HG03139 (cell line): ENCODE results near the gene LRIT2.
A peak's percentile ranks its signal among the peaks of the same experiment; 100 is the strongest.

Experiments used
- ATAC-seq: cut with Tn5 transposase; IDR thresholded peaks from one replicate; pipeline ENCODE4 v1.9.1; 2021; ENCODE audit not compliant: unreplicated experiment

LRIT2 gene

DNA sequence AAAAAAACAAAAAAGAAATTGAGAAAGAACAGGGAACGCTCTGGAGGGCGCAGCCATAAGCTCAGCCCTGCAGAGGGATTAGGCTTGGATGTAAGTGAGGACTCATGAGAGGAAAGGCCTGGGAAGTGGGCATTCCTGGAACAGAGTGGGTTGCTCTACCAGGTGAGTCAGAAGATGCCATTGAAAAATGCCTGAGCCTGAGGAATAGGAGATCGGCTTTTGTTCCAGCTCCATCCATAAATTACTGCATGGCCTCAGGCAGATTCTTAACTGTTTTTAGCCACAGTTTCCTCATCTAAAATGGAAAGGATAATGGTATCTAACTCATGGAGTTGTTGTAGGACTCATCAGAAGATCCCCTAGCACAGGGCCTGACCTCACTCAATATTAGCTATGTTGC is 18.4 kb upstream of the LRIT2 start:
- ATAC-seq = no peak

DNA sequence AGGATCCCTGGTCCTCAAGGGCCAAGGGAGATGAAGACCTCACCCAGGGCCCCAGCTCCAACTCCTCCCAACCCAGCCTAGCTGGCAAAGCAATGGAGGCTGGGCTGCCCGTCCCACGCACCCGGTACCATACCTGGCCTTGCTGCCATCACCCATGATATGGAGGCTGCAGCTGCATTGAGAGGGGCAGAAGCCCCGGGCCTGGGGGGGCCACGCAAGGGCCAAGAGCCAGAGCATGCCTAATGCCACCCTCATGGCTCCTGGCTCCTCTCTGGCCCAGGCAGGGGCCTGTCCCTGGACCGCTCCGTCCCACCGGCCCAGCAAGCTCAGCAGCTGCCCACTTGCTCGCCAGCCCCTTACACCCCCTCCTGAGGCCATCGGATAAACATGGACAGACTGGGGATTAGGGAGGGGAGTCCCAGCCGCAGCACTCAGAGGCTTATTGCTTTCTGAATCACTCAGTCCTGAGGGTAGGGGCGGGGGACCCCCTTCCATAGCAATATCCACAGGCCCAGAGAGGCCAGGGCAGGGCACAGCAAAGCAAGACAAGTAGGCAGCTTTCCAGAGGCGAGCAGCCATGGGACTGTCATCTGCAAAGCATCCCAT is 15.9 kb upstream of the LRIT2 start, which contains the start of gene LRIT1:
LRIT1 (minus strand) TSS at position 362 of the 606 bp plus-strand sequence; CDS start at position 255, 107 bp downstream.
- no peak for ATAC-seq

DNA sequence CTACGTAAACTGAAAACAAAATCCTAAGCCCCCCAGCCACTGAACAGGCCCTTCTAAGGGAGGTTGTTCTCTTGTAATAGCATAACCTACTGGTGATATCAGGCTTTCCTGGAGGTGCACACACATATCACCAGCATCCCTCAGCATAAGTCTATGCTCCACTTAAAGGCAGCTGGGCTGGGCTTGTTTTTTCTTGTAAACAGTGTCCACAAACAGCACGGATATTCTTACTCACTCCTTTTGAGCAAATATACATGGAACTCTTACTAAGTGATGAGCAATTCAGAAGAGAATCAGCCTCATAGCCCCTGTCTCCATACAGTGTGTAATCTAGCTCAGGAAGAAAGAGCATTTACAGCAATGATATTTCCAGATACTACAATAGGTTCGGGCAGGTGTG is 13.6 kb upstream of the LRIT2 start:
- ATAC-seq = no peak

DNA sequence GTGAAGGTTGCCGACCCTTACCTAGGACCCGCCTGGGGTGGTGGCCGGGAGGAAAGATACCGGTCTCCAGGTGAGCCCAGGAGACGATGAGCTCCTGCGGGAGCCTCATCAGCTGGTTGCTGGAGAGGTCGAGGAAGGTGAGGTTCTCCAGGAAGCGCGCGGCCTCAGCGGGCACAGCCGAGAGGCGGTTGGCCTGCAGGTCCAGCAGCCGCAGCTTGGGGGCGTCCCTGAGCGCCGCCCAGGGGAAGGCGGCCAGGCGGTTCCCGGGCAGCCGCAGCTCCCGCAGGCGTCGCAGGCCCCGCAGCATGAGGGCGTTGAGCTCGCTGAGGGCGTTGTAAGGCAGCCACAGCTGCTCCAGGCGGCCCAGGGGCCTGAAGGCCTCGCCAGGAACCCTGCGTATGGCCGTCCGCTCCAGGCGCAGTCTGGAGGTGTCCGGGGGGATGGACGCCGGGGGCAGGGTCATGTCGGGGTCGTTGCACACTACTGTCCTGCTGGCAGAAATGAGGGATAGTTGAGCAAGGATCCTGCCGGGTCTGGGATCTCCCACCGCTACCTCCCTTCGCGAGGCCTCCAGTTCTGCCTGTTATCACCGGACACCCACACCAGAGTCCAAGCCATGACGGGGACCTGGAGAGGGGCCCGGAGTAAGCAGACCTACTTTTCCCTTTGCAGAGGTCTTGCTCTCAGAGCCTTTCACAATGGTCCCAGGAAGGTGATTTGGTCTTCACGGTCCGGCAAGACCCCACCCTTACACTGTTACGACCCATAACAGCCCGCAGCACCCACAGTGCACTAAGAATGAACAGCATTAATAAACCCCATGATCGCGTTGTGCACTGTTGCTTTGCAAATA is 12.1 kb upstream of the LRIT2 start:
- ATAC-seq = no peak

DNA sequence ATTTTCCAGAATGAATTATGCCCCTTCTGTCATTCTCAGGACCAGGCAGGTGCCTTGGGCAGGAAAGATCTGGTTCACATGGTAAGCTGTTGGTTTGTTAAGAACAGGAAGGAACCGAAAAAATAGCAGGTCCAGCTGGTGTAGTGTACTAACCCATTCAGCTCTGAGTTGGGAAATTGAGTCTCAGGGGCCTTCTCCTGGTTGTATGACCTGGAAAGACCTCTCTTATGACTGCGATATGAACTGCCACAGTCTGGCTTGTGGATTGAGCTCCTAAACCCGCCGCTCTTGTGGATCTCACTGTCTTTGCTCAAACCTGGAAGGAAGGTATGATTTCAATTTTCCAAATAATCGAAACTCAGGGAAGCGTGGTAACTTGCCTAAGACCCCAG is 11.5 kb upstream of the LRIT2 start:
- no peak for ATAC-seq

DNA sequence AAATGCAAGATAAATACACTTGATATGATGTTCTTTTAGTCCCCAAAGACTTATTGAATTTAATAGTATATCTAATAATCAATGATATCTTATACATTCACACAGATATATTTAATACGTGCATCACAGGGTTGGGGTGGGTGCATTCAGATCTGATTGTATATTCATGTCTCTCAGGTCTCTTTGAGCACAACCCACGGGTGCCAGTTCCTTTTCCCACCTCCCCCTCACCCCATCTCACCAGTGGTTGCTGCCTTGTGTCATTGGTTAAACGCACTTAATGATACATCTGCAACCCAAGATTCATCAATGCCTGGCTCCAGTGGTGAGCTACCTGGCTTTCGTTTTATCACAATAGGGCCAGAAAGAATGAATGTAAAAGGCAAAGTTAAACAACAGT is 9.8 kb upstream of the LRIT2 start:
- ATAC-seq = no peak

DNA sequence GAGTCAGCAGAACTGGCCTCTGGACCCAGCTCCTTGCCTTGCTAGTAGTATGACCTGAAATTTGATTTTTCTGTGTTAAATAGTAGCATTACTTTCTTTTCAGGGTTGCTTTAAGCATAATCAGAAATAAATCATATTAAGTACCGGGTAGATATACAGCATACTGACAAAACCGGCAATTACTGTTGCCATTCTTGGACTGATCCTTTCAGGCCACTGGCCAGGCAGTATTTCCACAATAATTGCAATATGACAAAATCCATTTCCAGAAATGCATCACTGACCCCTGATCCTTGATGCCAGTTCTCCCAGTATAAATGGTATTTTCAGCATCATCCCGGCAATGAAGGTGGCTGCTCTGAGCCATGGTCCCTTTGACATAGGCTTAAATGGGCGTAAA is 9.1 kb upstream of the LRIT2 start:
- ATAC-seq = no peak

DNA sequence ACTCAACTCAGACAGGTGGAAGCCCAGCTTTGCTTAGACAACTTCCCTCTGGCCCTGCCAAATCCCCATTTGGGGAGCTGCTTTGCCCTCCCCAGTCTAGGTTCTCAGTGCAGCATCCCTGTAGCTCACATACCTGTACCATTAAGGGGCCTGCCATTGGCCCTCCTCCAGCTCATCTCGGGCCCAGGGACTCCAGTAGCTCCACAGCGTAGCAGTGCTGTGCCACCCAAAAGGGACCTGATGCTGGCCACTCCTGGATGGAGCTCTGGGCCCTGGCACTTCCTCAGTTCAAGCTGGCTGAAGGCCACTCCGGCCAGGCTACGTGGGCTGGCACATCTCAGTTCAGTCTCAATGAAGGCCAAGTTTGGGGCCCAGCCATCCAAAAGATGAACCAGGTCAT is 8.6 kb upstream of the LRIT2 start:
- no peak for ATAC-seq

DNA sequence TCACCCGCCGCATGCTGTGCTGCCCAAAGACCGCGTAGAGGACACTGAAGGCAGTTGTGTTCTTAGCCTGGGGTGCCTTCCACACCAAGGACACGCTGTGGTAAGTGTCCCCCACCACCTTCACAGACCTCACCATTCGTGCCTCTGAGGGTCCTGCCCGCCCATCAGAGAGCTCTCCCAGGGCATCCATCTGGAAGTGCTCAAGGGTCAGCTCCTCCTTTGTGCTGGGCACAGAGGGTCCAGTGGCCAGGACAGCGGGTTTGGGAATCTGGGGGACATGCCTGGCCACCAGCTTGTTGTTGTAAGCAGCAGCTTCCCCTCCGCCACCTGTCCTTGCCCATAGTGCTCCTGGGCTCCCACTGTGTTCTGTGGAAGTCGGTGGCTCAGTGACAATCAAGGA is 7.0 kb upstream of the LRIT2 start:
- no peak for ATAC-seq

DNA sequence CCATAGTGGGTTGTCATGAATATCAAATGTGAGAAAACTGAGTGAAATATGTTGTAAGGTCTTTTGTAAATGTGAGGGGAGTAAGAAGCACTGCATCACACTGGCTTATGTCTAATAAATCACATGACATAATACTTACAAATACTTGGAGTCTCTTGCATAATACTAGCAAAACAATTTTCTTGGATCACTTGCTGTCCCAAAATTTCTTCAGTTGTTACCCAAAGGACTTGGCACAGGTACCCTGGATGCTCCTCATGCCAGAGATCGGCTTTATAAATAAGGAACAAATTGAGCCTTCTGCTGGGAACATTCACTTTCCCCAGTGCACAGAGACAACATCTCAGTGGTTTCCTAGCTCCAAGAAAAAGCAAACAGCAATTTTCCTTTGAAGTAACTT is 5.0 kb upstream of the LRIT2 start:
- ATAC-seq = no peak

DNA sequence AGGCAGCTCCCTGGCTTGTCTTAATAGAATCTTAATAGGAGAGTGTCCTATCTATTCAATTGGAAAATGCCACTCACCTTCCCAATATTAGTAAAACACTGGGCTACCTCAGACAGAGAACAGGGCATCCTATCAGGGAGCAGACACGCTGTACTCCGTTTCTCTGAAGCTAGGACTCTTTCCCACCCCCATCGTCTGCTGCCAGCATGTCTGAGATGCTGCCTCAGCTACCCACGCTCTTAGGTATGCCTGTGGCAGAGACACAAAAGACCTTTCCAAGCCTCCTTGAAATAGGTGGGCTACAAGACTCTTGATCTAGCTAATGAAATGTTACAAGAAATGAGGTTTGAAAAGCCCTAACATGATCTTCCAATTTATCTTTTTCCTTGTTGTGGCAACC is 2.5 kb upstream of the LRIT2 start:
- ATAC-seq = no peak

DNA sequence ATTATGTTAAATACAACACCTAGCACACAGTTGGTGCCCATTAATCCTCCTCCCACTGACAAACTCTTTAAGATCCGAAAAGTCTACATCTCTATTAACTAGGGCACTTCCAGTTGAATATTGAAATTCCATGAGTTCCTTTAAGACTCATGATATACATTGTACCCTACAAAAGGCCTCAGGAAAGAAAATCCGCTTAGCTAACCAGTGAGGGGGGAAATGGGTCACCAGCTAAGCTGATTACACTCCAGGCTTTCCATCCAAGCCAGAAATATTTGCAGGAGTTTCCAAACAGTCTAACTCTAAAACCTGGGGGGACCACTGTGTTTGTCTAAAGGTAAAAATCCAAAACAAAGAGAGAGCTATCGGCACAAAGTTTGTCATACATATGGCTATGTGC is 1.3 kb upstream of the LRIT2 start:
- no peak for ATAC-seq

DNA sequence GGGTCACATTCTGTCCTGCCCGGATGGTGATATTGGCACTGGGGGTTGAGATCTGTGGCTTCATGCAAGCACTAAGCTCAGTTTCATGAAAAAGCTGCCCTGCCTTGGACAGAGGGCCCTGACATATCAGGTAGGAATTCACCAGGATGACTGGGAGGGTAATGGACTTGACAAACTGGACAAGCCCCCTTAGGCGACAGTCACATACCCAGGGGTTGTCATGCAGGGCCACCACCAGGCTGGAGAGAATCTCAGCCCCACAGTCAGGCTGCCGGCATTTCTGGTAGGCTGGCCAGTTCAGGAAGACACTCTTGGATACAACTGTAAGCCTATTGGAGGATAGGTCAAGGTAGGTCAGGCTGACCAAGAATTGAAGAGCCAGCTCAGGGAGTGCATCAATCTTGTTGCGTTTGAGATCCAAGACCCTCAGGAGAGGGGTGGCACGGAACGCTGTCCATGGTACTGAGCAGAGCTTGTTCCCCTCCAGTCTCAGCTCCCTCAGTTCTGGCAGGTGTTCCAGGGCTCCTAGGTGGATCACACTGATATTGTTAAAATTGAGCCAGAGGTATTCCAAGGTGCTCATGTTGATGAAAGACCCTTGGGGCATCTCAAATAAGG is 824 bp downstream of the LRIT2 start:
- no peak for ATAC-seq

DNA sequence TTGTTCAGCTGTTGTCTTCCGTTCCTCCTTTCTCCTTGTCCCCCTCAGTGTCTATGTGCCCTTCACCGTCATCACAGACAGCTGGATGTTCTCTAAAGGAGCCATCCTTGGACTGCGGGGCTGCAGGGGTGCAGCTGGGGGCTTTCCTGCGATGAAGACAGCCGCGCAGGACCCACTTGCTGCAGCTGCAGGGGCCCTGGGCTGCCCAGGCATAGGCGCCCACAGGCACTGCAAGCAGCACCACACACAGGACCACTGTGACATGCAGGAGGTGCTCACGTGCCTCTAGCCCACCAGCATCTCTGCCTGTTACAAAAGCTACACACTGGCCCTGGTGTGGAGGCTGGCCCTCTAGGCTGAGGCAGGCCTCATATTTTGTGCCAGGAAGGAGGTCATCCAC is 3.4 kb downstream of the LRIT2 start:
- ATAC-seq = no peak

DNA sequence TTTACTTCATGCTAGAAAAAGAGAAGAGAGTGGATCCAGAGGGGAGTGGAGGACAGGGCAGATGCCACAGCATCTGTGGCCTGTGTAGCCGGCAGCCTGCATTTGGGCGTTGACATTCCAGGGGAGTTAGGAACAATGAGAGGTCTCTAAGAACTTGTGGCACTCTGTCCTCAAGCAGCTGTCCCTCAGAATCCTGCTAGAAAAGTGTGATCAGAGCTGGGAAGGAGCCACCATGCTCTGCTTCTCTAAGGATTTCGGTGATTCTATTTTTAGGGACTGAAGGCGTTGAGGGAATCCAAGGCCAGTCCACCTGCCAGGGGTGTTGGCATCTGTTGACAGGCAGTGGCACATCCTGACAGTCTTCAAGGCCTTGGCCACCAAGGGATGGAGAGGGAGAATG is 7.6 kb downstream of the LRIT2 start:
- ATAC-seq = no peak

DNA sequence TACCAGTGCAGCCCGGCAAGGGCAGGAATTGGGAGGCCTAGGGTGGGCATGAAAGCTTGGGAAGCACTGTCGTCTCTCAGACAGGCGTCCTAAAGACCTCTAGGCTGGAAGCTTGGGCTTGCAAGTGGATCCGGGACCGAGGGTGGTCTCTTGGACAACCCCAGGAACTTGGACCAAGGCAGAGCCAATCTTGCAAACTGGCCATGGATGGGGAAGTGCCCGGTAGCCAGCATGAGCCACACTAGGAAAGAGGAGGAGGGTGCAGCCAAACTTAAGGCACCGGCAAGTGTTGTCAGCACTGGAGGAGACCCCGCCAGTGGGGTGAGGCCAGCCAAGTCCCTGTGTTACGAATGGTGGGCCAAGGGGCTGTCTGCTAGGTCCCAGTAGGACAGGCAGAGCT is 8.5 kb downstream of the LRIT2 start:
- no peak for ATAC-seq

DNA sequence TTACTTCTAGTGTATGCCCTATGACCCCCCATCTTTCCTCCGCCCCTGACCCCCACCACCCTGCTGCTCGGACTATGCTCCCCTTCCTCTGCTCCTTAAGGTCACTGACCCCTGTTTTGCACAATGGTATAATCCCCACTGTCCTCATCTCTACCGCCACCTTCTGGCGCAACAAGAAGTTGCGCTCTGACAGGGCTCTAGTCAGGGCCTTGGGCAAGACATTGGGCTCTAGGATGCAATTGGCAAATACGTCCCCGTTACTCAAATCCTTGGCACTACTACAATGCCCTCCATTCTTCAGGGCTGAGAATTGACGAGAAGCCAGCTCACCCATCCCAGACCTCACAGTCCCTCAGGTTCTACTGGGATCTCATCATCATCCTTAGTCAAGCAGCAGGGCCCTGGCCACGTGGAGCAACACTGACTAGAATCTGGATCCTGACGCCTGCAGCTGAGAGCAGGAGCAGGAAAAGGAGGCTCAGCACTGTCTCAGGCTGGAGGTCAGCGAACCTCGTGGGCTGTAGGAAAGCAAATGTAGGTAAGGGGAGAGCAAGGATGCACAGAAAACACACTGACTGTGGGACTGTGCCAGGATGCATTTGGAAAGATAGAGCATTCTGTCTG is 10.6 kb downstream of the LRIT2 start:
- ATAC-seq = peak; percentile 88

DNA sequence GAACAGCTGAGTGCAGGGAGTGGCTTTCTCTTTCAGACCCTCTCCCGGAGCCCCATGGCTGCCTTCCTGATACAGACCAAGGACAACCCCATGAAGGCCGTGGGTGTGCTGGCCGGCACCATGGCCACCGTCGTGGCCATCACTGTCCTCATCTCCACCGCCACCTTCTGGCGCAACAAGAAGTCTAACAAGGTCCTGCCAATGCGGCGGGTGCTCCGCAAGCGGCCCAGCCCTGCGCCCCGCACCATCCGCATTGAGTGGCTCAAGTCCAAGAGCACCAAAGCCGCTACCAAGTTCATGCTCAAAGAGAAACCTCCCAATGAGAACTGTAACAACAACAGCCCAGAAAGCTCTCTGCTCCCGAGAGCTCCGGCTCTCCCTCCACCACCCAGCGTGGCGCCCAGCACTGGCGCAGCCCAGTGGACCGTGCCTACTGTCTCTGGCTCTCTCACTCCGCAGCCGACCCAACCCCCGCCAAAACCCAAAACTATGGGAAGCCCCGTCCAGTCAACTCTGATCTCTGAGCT is 11.2 kb downstream of the LRIT2 start:
- no peak for ATAC-seq

DNA sequence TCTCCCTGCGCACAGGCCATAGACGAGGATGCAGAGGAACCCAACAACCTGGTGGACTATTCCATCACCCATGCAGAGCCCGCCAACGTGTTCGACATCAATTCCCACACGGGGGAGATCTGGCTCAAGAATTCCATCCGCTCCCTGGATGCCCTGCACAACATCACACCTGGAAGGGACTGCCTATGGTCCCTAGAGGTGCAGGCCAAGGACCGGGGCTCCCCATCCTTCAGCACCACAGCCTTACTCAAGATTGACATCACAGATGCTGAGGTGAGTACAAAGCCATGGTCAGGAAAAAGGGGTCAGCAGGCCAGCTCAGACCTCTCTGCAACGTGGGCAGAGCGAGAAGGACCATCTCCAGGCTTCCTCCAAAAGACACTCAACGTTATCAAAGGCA is 12.3 kb downstream of the LRIT2 start:
- no peak for ATAC-seq

DNA sequence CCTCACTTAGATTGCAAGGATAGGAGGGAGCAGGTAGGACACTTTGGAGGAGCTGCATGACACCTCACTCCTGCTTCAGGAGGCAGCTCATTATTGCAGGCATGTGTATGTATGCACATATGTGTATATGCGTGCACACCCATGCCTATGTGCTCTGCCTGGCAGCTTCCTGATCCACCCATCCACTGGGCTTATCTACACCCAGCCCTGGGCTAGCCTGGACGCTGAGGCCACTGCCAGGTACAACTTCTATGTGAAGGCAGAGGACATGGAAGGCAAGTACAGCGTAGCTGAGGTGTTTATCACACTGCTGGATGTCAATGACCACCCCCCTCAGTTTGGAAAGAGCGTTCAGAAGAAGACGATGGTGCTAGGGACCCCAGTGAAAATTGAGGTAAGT is 13.3 kb downstream of the LRIT2 start:
- no peak for ATAC-seq

DNA sequence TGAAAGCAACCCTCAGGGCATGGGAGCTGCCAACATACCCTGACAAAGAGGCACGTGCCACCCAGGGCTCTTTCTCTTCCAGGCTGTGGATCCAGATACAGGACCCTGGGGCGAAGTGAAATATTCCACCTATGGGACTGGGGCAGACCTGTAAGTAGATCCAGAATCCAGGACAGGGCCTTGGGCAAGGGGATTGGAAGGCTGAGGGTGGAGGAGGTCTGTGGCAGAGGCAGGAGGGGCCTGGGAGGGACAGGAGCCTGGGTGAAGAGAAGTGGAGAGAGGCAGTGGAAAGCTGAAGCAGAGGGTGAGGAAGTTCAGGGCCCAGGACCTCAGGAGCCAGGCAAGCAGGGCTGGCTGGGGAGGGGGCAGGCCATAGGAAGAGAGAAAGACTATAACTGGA is 13.8 kb downstream of the LRIT2 start:
- ATAC-seq = no peak

DNA sequence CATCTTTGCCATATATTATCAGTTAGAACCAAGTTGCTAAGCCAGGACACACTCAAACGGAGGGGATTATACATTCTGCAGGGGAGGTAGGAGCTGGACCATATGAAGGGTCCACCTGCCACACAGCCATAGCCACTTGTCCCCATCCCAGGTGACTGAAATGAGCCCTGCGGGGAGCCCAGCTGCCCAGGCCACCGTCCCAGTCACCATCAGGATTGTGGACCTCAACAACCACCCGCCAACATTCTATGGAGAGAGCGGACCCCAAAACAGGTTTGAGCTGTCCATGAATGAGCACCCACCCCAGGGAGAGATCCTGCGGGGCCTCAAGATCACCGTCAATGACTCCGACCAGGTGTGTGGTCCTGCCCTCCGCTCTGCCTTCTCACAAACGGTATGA is 17.3 kb downstream of the LRIT2 start:
- ATAC-seq = no peak
